CD4-positive, alpha-beta memory T cell (primary cell): ENCODE measurements around the gene SEPTIN1. TPM values are rescaled to one million over a fixed set of nuclear protein-coding genes. Genes with fewer than 3 reads are reported as not detected.

Source experiments
- CTCF ChIA-PET: fragments of 350-600 bp; sonication (Branson Sonifier 250); formaldehyde crosslinking; loops from one replicate; lab custom pipeline; 2021; ENCODE audit warnings: inconsistent platforms; ENCODE audit not compliant: partially characterized antibody; lab: Charles Lee
- POLR2A ChIA-PET: fragments of 350-600 bp; sonication (Branson Sonifier 250); formaldehyde crosslinking; loops from one replicate; lab custom pipeline; 2021; ENCODE audit not compliant: partially characterized antibody; lab: Charles Lee
- DNase-seq, 5 donors: peaks; one replicate each; pipeline versions ENCODE4 v3.0.0 to v3.0.0-alpha.2; 2020 to 2022; ENCODE audit warnings: mixed read lengths in 1 of 5
- H3K27ac ChIP-seq: one replicate; pipeline ENCODE4 v1.7.0; 2013; ENCODE audit warnings: low read depth, low read length
- H3K27me3 ChIP-seq: 2 replicates; pipeline ENCODE4 v1.7.0; 2013; ENCODE audit warnings: mild to moderate bottlenecking, low read length, moderate library complexity; ENCODE audit not compliant: insufficient read depth
- H3K36me3 ChIP-seq: 2 replicates; pipeline ENCODE4 v1.7.0; 2013; ENCODE audit warnings: mild to moderate bottlenecking, low read length, moderate library complexity; ENCODE audit not compliant: insufficient read depth
- H3K4me1 ChIP-seq: 2 replicates; pipeline ENCODE4 v1.7.0; 2013; ENCODE audit warnings: mild to moderate bottlenecking, low read length, moderate library complexity; ENCODE audit not compliant: insufficient read depth
- H3K4me3 ChIP-seq, 2 donors: one replicate each; pipeline ENCODE4 v1.7.0; 2013; ENCODE audit warnings: low read length in 2 of 2, mild to moderate bottlenecking in 1 of 2
- H3K9me3 ChIP-seq, 2 donors: one replicate each; pipeline ENCODE4 v1.7.0; 2013; ENCODE audit warnings: low read length in 2 of 2, control low read depth in 1 of 2; ENCODE audit not compliant: control insufficient read depth in 1 of 2
- H3K27ac Mint-ChIP-seq, 7 donors: one replicate each; pipeline ENCODE4 v1.8.0; 2020 to 2021; ENCODE audit warnings: mixed read lengths in 7 of 7, mild to moderate bottlenecking in 6 of 7, inconsistent platforms in 3 of 7, moderate library complexity in 3 of 7
- H3K27me3 Mint-ChIP-seq, 2 donors: one replicate each; pipeline ENCODE4 v1.8.0; 2020 to 2021; ENCODE audit warnings: mixed read lengths in 2 of 2
- H3K36me3 Mint-ChIP-seq, 2 donors: one replicate each; pipeline ENCODE4 v1.8.0; 2020 to 2021; ENCODE audit warnings: mixed read lengths in 2 of 2, inconsistent platforms in 1 of 2, mild to moderate bottlenecking in 1 of 2
- H3K4me1 Mint-ChIP-seq, 4 donors: one replicate each; pipeline ENCODE4 v1.8.0; 2020 to 2021; ENCODE audit warnings: mixed read lengths in 4 of 4, mild to moderate bottlenecking in 1 of 4
- H3K4me3 Mint-ChIP-seq, 8 donors: one replicate each; pipeline ENCODE4 v1.8.0; 2020 to 2021; ENCODE audit warnings: mixed read lengths in 8 of 8, mild to moderate bottlenecking in 7 of 8, moderate library complexity in 6 of 8, inconsistent platforms in 3 of 8
- H3K9me3 Mint-ChIP-seq, 8 donors: one replicate each; pipeline ENCODE4 v1.8.0; 2020 to 2021; ENCODE audit warnings: mixed read lengths in 8 of 8, mild to moderate bottlenecking in 5 of 8, inconsistent platforms in 3 of 8, moderate library complexity in 1 of 8
- intact Hi-C: fragments of 100-400 bp; cut with micrococcal nuclease; formaldehyde crosslinking; loops from one replicate; pipeline ENCODE4 v1.15.1; 2023
- polyA plus RNA-seq, 2 donors: library from polyadenylated mRNA; unstranded; fragments of 300-500 nt; fragmentation: Illumina TruSeq; gene quantifications; one replicate each; pipeline ENCODE4 v1.2.3, GENCODE V29; 2021
- total RNA-seq, 2 experiments: library from RNA; stranded (reverse); gene quantifications; one replicate each; pipeline ENCODE4 v1.2.3, GENCODE V29; 2021

SEPTIN1 gene
- total and polyA plus RNA-seq, 4 experiments from 2014 or later: 198 to 212 (median 208) TPM

GRCh38 chr16:30351586-30352419, 30.6 kb downstream of the SEPTIN1 start:
- Histone ChIP-seq H3K4me3 (no peak overlapping the region), H3K4me1 (peaks cover 31% of the 10 kb centered on the region), H3K9me3 (no peaks in the 10 kb centered on the region), H3K27ac (no peak overlapping the region), H3K36me3 (peaks cover 33% of the 10 kb centered on the region), H3K27me3 (no peaks in the 10 kb centered on the region)
- Mint-ChIP-seq H3K9me3 (no peaks in the 10 kb centered on the region), H3K4me3 (peak overlapping the region in 3 of 8 donors; percentile 30 to 49 (median 35)), H3K27me3 (no peaks in the 10 kb centered on the region), H3K36me3 (peaks cover 18 to 59% of the 10 kb centered on the region in 2 donors), H3K27ac (peak overlapping the region in 5 of 7 donors; percentile 37 to 74 (median 47)), H3K4me1 (peaks cover 14 to 40% (median 24%) of the 10 kb centered on the region in 4 donors)
- intact Hi-C loops: no loop called here
- DNase-seq: no peak
- ChIA-PET POLR2A (interaction anchor here (1.2 kb wide), 1 partner anchor 19 kb away, joined by 4 read pairs; no protein-coding TSS in a partner anchor), CTCF (no interaction called here)

DNA sequence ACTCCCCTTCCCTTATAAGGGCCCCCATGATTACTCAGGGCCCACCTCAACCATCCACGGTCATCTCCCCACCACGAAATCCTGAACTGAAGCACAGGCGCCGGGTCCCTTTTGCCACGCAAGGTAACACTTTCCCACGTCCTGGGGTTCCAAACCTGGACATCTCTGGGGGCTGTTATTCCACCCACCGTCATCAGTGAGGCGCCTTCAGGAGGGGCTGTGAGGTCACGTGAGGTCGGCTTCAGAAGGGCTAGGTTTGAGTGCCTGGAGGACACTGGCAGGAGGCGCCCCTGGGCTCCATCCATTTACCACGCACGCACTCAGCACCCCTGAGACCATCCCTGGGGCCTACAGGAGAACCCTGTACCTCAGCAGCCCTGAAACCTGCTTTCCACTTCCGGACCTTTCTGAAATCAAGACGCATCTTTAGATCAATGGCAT, 31.3 kb downstream of the SEPTIN1 start:
- no peak for DNase-seq
- peaks cover 18 to 53% of the 10 kb centered on the region in 2 donors for H3K36me3 Mint-ChIP-seq
- Histone ChIP-seq H3K9me3 (no peaks in the 10 kb centered on the region), H3K36me3 (peaks cover 33% of the 10 kb centered on the region), H3K4me3 (no peak overlapping the region), H3K4me1 (peaks cover 24% of the 10 kb centered on the region), H3K27me3 (no peaks in the 10 kb centered on the region), H3K27ac (no peak overlapping the region)
- peak overlapping the region in 1 of 7 donors; percentile 74 for H3K27ac Mint-ChIP-seq
- ChIA-PET POLR2A (interaction anchor here (1.2 kb wide), 1 partner anchor 20 kb away, joined by 4 read pairs; no protein-coding TSS in a partner anchor), CTCF (no interaction called here)
- H3K4me1 Mint-ChIP-seq: peaks cover 9 to 34% (median 18%) of the 10 kb centered on the region in 4 donors
- H3K27me3 Mint-ChIP-seq: no peaks in the 10 kb centered on the region
- intact Hi-C loops: no loop called here
- no peaks in the 10 kb centered on the region for H3K9me3 Mint-ChIP-seq
- H3K4me3 Mint-ChIP-seq: no peak overlapping the region

GRCh38 chr16:30350134-30350871, 32.1 kb downstream of the SEPTIN1 start:
- Mint-ChIP-seq H3K9me3 (no peaks in the 10 kb centered on the region), H3K27ac (peak overlapping the region in 6 of 7 donors; percentile 18 to 87 (median 51)), H3K36me3 (peaks cover 18 to 51% of the 10 kb centered on the region in 2 donors), H3K4me1 (peaks cover 7 to 27% (median 13%) of the 10 kb centered on the region in 4 donors), H3K27me3 (no peaks in the 10 kb centered on the region), H3K4me3 (peak overlapping the region in 2 of 8 donors; percentile 11 to 16)
- Histone ChIP-seq H3K9me3 (no peaks in the 10 kb centered on the region), H3K27ac (no peak overlapping the region), H3K4me3 (no peak overlapping the region), H3K36me3 (peaks cover 33% of the 10 kb centered on the region), H3K27me3 (no peaks in the 10 kb centered on the region), H3K4me1 (peaks cover 16% of the 10 kb centered on the region)
- ChIA-PET POLR2A (no interaction called here), CTCF (interaction anchor here (1.1 kb wide), 1 partner anchor 9 kb away, joined by 3 read pairs; no protein-coding TSS in a partner anchor)
- intact Hi-C loops: no loop called here
- no peak for DNase-seq

GRCh38 chr16:30349675-30350074, 32.7 kb downstream of the SEPTIN1 start:
- no peaks in the 10 kb centered on the region for H3K9me3 Mint-ChIP-seq
- ChIA-PET POLR2A (no interaction called here), CTCF (interaction anchor here (1.1 kb wide), 1 partner anchor 10 kb away, joined by 3 read pairs; no protein-coding TSS in a partner anchor)
- H3K4me1 Mint-ChIP-seq: peaks cover 4 to 23% (median 10%) of the 10 kb centered on the region in 4 donors
- peaks cover 33% of the 10 kb centered on the region for H3K36me3 ChIP-seq
- H3K27ac Mint-ChIP-seq: peak overlapping the region in 4 of 7 donors; percentile 15 to 71 (median 58)
- no peak overlapping the region for H3K4me3 ChIP-seq
- no peak overlapping the region for H3K4me3 Mint-ChIP-seq
- peaks cover 18 to 46% of the 10 kb centered on the region in 2 donors for H3K36me3 Mint-ChIP-seq
- H3K27ac ChIP-seq: no peak overlapping the region
- no peak for DNase-seq
- H3K27me3 ChIP-seq: no peaks in the 10 kb centered on the region
- H3K9me3 ChIP-seq: no peaks in the 10 kb centered on the region
- H3K27me3 Mint-ChIP-seq: no peaks in the 10 kb centered on the region
- peaks cover 15% of the 10 kb centered on the region for H3K4me1 ChIP-seq
- intact Hi-C loops: no loop called here

- no peak overlapping the region for H3K4me3 Mint-ChIP-seq
- POLR2A ChIA-PET: interaction anchor here (0.7 kb wide), 1 partner anchor 285 kb away, joined by 3 read pairs; no protein-coding TSS in a partner anchor
- H3K9me3 Mint-ChIP-seq: no peaks in the 10 kb centered on the region
- peaks cover 13 to 40% of the 10 kb centered on the region in 2 donors for H3K36me3 Mint-ChIP-seq
- H3K27ac Mint-ChIP-seq: peak overlapping the region in 2 of 7 donors; percentile 23 to 64
- Histone ChIP-seq H3K27ac (no peak overlapping the region), H3K27me3 (no peaks in the 10 kb centered on the region), H3K9me3 (no peaks in the 10 kb centered on the region), H3K4me3 (no peak overlapping the region), H3K4me1 (peaks cover 9% of the 10 kb centered on the region), H3K36me3 (peaks cover 33% of the 10 kb centered on the region)
- CTCF ChIA-PET: interaction anchor here (1.1 kb wide), 1 partner anchor 11 kb away, joined by 3 read pairs; no protein-coding TSS in a partner anchor
- no peaks in the 10 kb centered on the region for H3K27me3 Mint-ChIP-seq
- peaks cover 1 to 16% (median 3%) of the 10 kb centered on the region in 4 donors for H3K4me1 Mint-ChIP-seq
- intact Hi-C loops: no loop called here
- DNase-seq: no peak
These were observed 33.4 kb downstream of the SEPTIN1 start for GRCh38 chr16:30348929-30349328.

- no peak for DNase-seq
- POLR2A ChIA-PET: interaction anchor here (0.8 kb wide), 1 partner anchor 13 kb away, joined by 4 read pairs; no protein-coding TSS in a partner anchor
- H3K4me1 Mint-ChIP-seq: peaks cover 1 to 11% (median 3%) of the 10 kb centered on the region in 4 donors
- H3K4me3 ChIP-seq: no peak overlapping the region
- H3K36me3 Mint-ChIP-seq: peaks cover 13 to 35% of the 10 kb centered on the region in 2 donors
- H3K27ac Mint-ChIP-seq: no peak overlapping the region
- no peak overlapping the region for H3K4me3 Mint-ChIP-seq
- H3K27me3 Mint-ChIP-seq: no peaks in the 10 kb centered on the region
- intact Hi-C loops: no loop called here
- H3K4me1 ChIP-seq: peaks cover under 1% of the 10 kb centered on the region
- H3K36me3 ChIP-seq: peaks cover 29% of the 10 kb centered on the region
- H3K27ac ChIP-seq: no peak overlapping the region
- no peaks in the 10 kb centered on the region for H3K9me3 Mint-ChIP-seq
- no peaks in the 10 kb centered on the region for H3K9me3 ChIP-seq
- H3K27me3 ChIP-seq: no peaks in the 10 kb centered on the region
- CTCF ChIA-PET: no interaction called here
These were observed 34.2 kb downstream of the SEPTIN1 start for GRCh38 chr16:30348113-30348512.
